NCI-H1436 treated with DMSO at 0.1 percent for 48 hours (cell line): ENCODE measurements around the gene TSEN2.

Experiments
- DNase-seq: peaks from one replicate; lab custom pipeline; 2025; lab: John Stamatoyannopoulos, UW

TSEN2 gene

GRCh38 chr3:12556314-12556689 lies 72.0 kb downstream of the TSEN2 start:
- no peak for DNase-seq

- no peak for DNase-seq
These were observed 72.6 kb downstream of the TSEN2 start, which contains the start of gene MKRN2 for GRCh38 chr3:12556690-12557472. Gene MKRN2 (plus strand): TSS chr3:12557087. CDS start chr3:12557151, 64 bp downstream.

- no peak for DNase-seq
These were observed 73.3 kb downstream of the TSEN2 start for GRCh38 chr3:12557473-12558100.

- no peak for DNase-seq
These were observed 74.4 kb downstream of the TSEN2 start for GRCh38 chr3:12558706-12559105.

GRCh38 chr3:12559520-12559919 lies 75.2 kb downstream of the TSEN2 start:
- DNase-seq = no peak

GRCh38 chr3:12560505-12561190 lies 76.4 kb downstream of the TSEN2 start:
- DNase-seq = no peak

- DNase-seq = no peak
These were observed 77.1 kb downstream of the TSEN2 start for GRCh38 chr3:12561397-12561796.

- DNase-seq = no peak
These were observed 78.2 kb downstream of the TSEN2 start for GRCh38 chr3:12562451-12562850.

GRCh38 chr3:12566976-12567375 lies 82.7 kb downstream of the TSEN2 start:
- no peak for DNase-seq

- DNase-seq = no peak
These were observed 84.5 kb downstream of the TSEN2 start for GRCh38 chr3:12568747-12569146.

- DNase-seq = no peak
These were observed 85.6 kb downstream of the TSEN2 start for GRCh38 chr3:12569836-12570235.

- no peak for DNase-seq
These were observed 87.7 kb downstream of the TSEN2 start for GRCh38 chr3:12571986-12572385.

GRCh38 chr3:12574131-12574530 lies 89.9 kb downstream of the TSEN2 start:
- DNase-seq = no peak

GRCh38 chr3:12574661-12575060 lies 90.4 kb downstream of the TSEN2 start:
- DNase-seq = no peak

GRCh38 chr3:12577379-12577778 lies 93.1 kb downstream of the TSEN2 start:
- no peak for DNase-seq

- no peak for DNase-seq
These were observed 94.5 kb downstream of the TSEN2 start for GRCh38 chr3:12578742-12579141.

- DNase-seq = no peak
These were observed 95.2 kb downstream of the TSEN2 start for GRCh38 chr3:12579456-12579855.

GRCh38 chr3:12579905-12580304 lies 95.6 kb downstream of the TSEN2 start:
- DNase-seq = no peak

GRCh38 chr3:12582730-12583129 lies 98.5 kb downstream of the TSEN2 start:
- no peak for DNase-seq
